Thymus (tissue), 11 donors: Measurements from ENCODE around the gene SCTR. TPM values are rescaled to one million over a fixed set of nuclear protein-coding genes. Genes with fewer than 3 reads are reported as not detected.

Source experiments
- DNase-seq, 9 donors: peaks; one replicate each; pipeline ENCODE4 v3.0.0-alpha.2; 2013; ENCODE audit warnings: low spot score in 9 of 9, low read depth in 6 of 9, missing footprints in 1 of 9
- H3K27ac ChIP-seq, 2 donors: one replicate each; pipeline ENCODE4 v1.5.1; 2013; ENCODE audit warnings: control low read depth in 1 of 2, low read depth in 1 of 2, low read length in 1 of 2, mild to moderate bottlenecking in 1 of 2, moderate library complexity in 1 of 2
- H3K27me3 ChIP-seq, 2 donors: one replicate each; pipeline ENCODE4 v1.5.1; 2013; ENCODE audit warnings: low read length in 1 of 2; ENCODE audit not compliant: control insufficient read depth in 2 of 2, insufficient read depth in 1 of 2
- H3K36me3 ChIP-seq, 2 donors: one replicate each; pipeline ENCODE4 v1.5.1; 2013; ENCODE audit warnings: low read length in 1 of 2, mild to moderate bottlenecking in 1 of 2, moderate library complexity in 1 of 2; ENCODE audit not compliant: control insufficient read depth in 2 of 2, insufficient read depth in 2 of 2
- H3K4me1 ChIP-seq, 2 donors: one replicate each; pipeline ENCODE4 v1.5.1; 2013; ENCODE audit warnings: low read length in 2 of 2; ENCODE audit not compliant: control insufficient read depth in 2 of 2, insufficient read depth in 2 of 2
- H3K4me3 ChIP-seq, 2 donors: one replicate each; pipeline ENCODE4 v1.5.1; 2013; ENCODE audit warnings: low read length in 2 of 2, control low read depth in 1 of 2, mild to moderate bottlenecking in 1 of 2
- H3K9me3 ChIP-seq, 2 donors: one replicate each; pipeline ENCODE4 v1.5.1; 2013; ENCODE audit warnings: low read length in 1 of 2, mild to moderate bottlenecking in 1 of 2; ENCODE audit not compliant: control insufficient read depth in 2 of 2, insufficient read depth in 1 of 2
- WGBS: extraction: QIAGEN DNeasy Blood & Tissue Kit; methylation state at CpG from one replicate; pipeline ENCODE4 v1.1.7; 2013; 5-methylcytosine and 5-hydroxymethylcytosine counted together
- polyA plus RNA-seq: library from polyadenylated mRNA; stranded (reverse); fragments of 200-250 nt; gene quantifications from one replicate; pipeline ENCODE4 v1.2.3, GENCODE V29; 2013
- total RNA-seq: library from RNA; stranded (reverse); fragments of 120-200 nt; gene quantifications from one replicate; pipeline ENCODE4 v1.2.4, GENCODE V29; 2013
- donor health status: healthy.

SCTR gene
- total and polyA plus RNA-seq, 2 donors, result 0.24 to 1.5 TPM

- Histone ChIP-seq H3K4me1 (peaks cover 0 to under 1% of the 10 kb centered on the region in 2 donors), H3K27me3 (peaks cover 12 to 28% of the 10 kb centered on the region in 2 donors), H3K36me3 (no peaks in the 10 kb centered on the region), H3K27ac (no peak overlapping the region), H3K9me3 (no peaks in the 10 kb centered on the region), H3K4me3 (no peak overlapping the region)
- 92% methylated on average over 22 of the region's 22 CpGs for WGBS
- no peak for DNase-seq
Measured at GRCh38 chr2:119436993-119437772, 87.1 kb downstream of the SCTR start.

DNA sequence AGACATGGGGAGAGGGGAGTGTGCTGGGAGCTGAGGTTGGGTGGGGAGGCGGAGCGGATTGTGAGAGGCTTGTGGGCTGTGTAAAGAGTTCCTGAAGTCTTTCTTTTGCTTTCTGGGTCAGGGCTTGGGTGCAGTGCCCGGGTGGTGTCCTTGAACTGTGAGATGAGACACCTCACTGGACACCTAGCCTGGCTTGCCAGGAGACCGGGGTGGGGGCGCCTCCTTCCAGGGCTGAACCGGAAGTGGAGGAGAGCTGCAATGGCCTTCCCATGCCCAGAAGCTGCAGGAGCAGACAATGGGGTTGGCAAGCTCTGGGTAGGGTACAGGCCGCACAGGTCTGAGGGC, 88.4 kb downstream of the SCTR start:
- DNase-seq, result no peak
- no peak overlapping the region for H3K27ac ChIP-seq
- H3K36me3 ChIP-seq, result no peaks in the 10 kb centered on the region
- H3K4me1 ChIP-seq, result peaks cover 0 to 3% of the 10 kb centered on the region in 2 donors
- H3K9me3 ChIP-seq, result no peaks in the 10 kb centered on the region
- WGBS, result 82% methylated on average over 7 of the region's 7 CpGs
- H3K27me3 ChIP-seq, result peaks cover 23 to 40% of the 10 kb centered on the region in 2 donors
- no peak overlapping the region for H3K4me3 ChIP-seq

GRCh38 chr2:119435081-119435952, 89.0 kb downstream of the SCTR start:
- WGBS, result 95% methylated on average over 6 of the region's 6 CpGs
- no peak for DNase-seq
- H3K9me3 ChIP-seq, result no peaks in the 10 kb centered on the region
- no peaks in the 10 kb centered on the region for H3K36me3 ChIP-seq
- no peak overlapping the region for H3K27ac ChIP-seq
- no peak overlapping the region for H3K4me3 ChIP-seq
- peaks cover 27 to 46% of the 10 kb centered on the region in 2 donors for H3K27me3 ChIP-seq
- H3K4me1 ChIP-seq, result peaks cover 0 to 3% of the 10 kb centered on the region in 2 donors

DNA sequence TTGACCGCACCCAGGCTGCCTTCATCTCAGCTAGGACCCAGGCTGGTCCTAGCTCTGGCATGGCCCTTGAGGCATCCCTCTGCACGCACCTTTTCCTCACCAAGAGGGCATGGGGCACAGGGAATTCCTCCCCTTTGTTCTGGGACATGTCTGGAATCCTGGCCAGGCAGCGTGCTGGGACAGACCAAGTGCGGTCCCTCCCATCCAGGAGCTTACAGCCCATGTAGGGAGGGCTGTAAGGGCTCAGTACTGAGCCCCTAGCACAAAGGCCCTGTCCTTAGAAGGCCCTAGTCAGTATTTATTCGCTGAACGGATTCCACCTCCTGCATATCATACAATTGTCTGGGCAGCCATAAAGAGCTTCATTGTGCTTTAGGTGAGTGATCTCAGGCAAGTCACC, 89.6 kb downstream of the SCTR start:
- H3K27me3 ChIP-seq, result peaks cover 34 to 52% of the 10 kb centered on the region in 2 donors
- H3K9me3 ChIP-seq, result no peaks in the 10 kb centered on the region
- 93% methylated on average over 6 of the region's 6 CpGs for WGBS
- no peak for DNase-seq
- no peak overlapping the region for H3K27ac ChIP-seq
- peaks cover 0 to 3% of the 10 kb centered on the region in 2 donors for H3K4me1 ChIP-seq
- no peak overlapping the region for H3K4me3 ChIP-seq
- H3K36me3 ChIP-seq, result no peaks in the 10 kb centered on the region

DNA sequence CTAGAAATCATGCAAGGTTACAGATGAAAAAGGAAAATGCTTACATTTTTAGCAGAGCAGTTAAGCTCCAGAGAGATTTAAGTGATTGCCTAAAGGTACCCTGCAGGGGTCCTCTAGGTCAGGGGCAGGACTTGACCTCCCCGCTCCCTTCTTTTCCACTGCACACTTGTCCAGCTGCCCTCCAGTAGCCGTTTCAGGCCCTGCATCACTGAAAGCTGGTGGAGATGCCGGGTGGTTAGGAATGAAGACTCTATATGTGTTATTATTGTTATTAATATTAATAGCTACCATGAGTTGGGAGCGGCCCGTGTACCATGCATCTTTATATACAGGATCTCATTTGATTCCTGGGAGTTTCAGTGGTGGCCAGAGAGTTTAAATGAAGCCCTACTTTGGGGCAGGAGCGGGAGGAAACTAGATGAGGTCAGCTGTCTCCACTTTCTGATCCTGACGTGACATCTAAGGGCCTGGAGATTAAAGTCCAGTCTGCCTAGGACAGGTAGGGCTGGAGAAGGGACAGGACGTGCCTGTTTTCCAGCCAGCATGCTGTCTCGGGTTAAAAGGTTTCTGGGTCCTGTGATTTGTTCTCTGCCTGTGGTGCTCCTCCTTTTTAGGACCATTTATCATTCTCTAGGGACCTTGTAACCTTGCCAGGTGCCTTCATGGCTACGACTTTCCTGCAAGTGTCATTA, 90.5 kb downstream of the SCTR start:
- no peak for DNase-seq
- H3K9me3 ChIP-seq, result no peaks in the 10 kb centered on the region
- no peak overlapping the region for H3K4me3 ChIP-seq
- H3K27ac ChIP-seq, result no peak overlapping the region
- WGBS, result 91% methylated on average over 10 of the region's 10 CpGs
- peaks cover 0 to 3% of the 10 kb centered on the region in 2 donors for H3K4me1 ChIP-seq
- H3K27me3 ChIP-seq, result peaks cover 34 to 60% of the 10 kb centered on the region in 2 donors
- H3K36me3 ChIP-seq, result no peaks in the 10 kb centered on the region

- H3K9me3 ChIP-seq, result no peaks in the 10 kb centered on the region
- no peak for DNase-seq
- no peak overlapping the region for H3K4me3 ChIP-seq
- no peak overlapping the region for H3K27ac ChIP-seq
- H3K27me3 ChIP-seq, result peaks cover 34 to 64% of the 10 kb centered on the region in 2 donors
- no peaks in the 10 kb centered on the region for H3K36me3 ChIP-seq
- H3K4me1 ChIP-seq, result peaks cover 0 to 3% of the 10 kb centered on the region in 2 donors
- 98% methylated on average over 17 of the region's 17 CpGs for WGBS
Measured at GRCh38 chr2:119432851-119433522, 91.3 kb downstream of the SCTR start.

DNA sequence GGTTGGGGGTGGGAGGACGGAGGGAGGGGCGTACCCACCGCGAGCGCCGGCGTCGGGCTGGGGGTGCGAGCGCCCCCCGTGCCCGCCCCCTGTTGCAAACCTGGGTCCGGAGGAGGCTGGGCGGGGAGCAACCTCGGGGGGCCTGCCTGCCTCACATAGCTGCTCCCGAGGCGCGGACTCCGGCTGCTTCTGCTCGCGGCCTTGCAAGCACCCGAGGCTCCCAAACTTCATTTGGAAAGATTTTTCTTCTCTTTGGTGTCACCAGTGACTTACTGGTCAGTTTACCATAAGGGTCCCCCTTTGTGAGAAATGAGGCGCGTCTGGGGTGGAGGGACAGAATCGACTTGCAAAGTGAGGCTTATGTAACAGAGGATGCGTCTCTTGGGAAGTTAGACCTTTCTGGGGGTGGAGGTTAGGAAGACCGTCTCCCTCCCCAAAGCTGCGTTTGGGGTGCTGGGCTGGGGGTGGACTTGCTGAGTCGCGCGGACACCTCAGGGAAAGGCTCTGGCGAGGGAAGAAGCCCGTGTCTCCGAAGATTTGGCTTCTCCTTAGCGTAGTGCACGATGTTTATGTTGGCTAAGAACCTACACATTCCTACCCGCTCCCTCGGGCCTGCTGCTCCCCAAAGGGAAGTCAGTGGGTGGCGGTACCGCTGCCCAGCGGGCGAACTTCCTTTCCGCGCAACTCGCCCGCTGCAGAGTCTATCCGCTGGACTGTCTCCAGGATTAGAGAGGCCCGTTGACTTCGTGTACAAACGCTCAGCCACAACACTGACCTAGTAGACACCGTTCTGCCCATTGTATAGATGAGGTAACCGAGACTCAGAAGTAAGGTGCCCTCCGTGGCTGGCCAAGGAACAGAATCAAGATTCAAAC, 92.1 kb downstream of the SCTR start:
- no peaks in the 10 kb centered on the region for H3K9me3 ChIP-seq
- H3K27me3 ChIP-seq, result peaks cover 34 to 72% of the 10 kb centered on the region in 2 donors
- H3K27ac ChIP-seq, result no peak overlapping the region
- H3K4me3 ChIP-seq, result peak overlapping the region in 1 of 2 donors; percentile 20
- no peak for DNase-seq
- no peaks in the 10 kb centered on the region for H3K36me3 ChIP-seq
- WGBS, result 10% methylated on average over 53 of the region's 53 CpGs
- peaks cover 0 to 3% of the 10 kb centered on the region in 2 donors for H3K4me1 ChIP-seq
